HepG2 (cell line): ENCODE measurements around the gene NDRG3. TPM values are rescaled to one million over a fixed set of nuclear protein-coding genes. Genes with fewer than 3 reads are reported as not detected.
A peak's percentile ranks its signal among the peaks of the same experiment; 100 is the strongest.

ENCODE experiments used
- BRCA1 ChIP-seq: sonication (generic); formaldehyde crosslinking; IDR thresholded peaks from 2 replicates; pipeline ENCODE4 v1.4.0; 2020; ENCODE audit warnings: missing genetic modification reagents
- CBX2 ChIP-seq, 2 experiments: fragments of 200-600 bp in 1 of 2; sonication (generic); formaldehyde crosslinking in 1 of 2; IDR thresholded peaks; 2 replicates each; pipeline versions ENCODE4 v1.7.0 to v1.8.1; 2018 to 2022; ENCODE audit warnings: low read depth in 2 of 2, low read length in 1 of 2, mild to moderate bottlenecking in 1 of 2, missing genetic modification reagents in 1 of 2
- FOSL1 ChIP-seq: sonication (generic); formaldehyde crosslinking; IDR thresholded peaks from 2 replicates; pipeline ENCODE4 v1.9.0; 2021; ENCODE audit warnings: missing genetic modification reagents, borderline replicate concordance
- FOXJ3 ChIP-seq: sonication (generic); formaldehyde crosslinking; IDR thresholded peaks from 2 replicates; pipeline ENCODE4 v1.4.0; 2020; ENCODE audit warnings: missing genetic modification reagents, mild to moderate bottlenecking, borderline replicate concordance
- HCFC1 ChIP-seq: fragments of 150-350 bp; IDR thresholded peaks from 2 replicates; pipeline ENCODE4 v1.6.1; 2014; ENCODE audit warnings: low read depth, low read length
- ISL2 ChIP-seq: sonication (generic); formaldehyde crosslinking; IDR thresholded peaks from 2 replicates; pipeline ENCODE4 v1.5.0; 2020; ENCODE audit warnings: missing genetic modification reagents
- KDM5A ChIP-seq: fragments of 200-600 bp; sonication (generic); IDR thresholded peaks from 2 replicates; pipeline ENCODE4 v1.7.0; 2018; ENCODE audit warnings: antibody characterized with exemption, mild to moderate bottlenecking, low read length, borderline replicate concordance
- MLLT10 ChIP-seq: sonication (generic); formaldehyde crosslinking; IDR thresholded peaks from 2 replicates; pipeline ENCODE4 v1.4.0; 2020; ENCODE audit warnings: missing genetic modification reagents
- NBN ChIP-seq: fragments of 450-650 bp; conservative IDR thresholded peaks from 2 replicates; pipeline ENCODE4 v1.6.1; 2017
- NFKB2 ChIP-seq: sonication (generic); formaldehyde crosslinking; IDR thresholded peaks from 2 replicates; pipeline ENCODE4 v1.4.0; 2020; ENCODE audit warnings: missing genetic modification reagents, borderline replicate concordance
- PHB2 ChIP-seq: fragments of 450-650 bp; IDR thresholded peaks from 2 replicates; pipeline ENCODE4 v1.6.1; 2018; ENCODE audit not compliant: partially characterized antibody
- SIX1 ChIP-seq: sonication (generic); formaldehyde crosslinking; IDR thresholded peaks from 2 replicates; pipeline ENCODE4 v1.4.0; 2020; ENCODE audit warnings: missing genetic modification reagents, borderline replicate concordance
- SPEN ChIP-seq: sonication (generic); formaldehyde crosslinking; IDR thresholded peaks from 2 replicates; pipeline ENCODE4 v1.5.1; 2020; ENCODE audit warnings: low read depth, mild to moderate bottlenecking, missing genetic modification reagents
- ZBTB7B ChIP-seq: sonication (generic); formaldehyde crosslinking; IDR thresholded peaks from 2 replicates; pipeline ENCODE4 v1.4.0; 2020; ENCODE audit warnings: missing genetic modification reagents
- ZNF10 ChIP-seq: sonication (generic); formaldehyde crosslinking; IDR thresholded peaks from 2 replicates; pipeline ENCODE4 v1.4.0; 2020; ENCODE audit warnings: mild to moderate bottlenecking, low read depth, missing genetic modification reagents, borderline replicate concordance
- ZNF709 ChIP-seq: sonication (generic); formaldehyde crosslinking; IDR thresholded peaks from 2 replicates; pipeline ENCODE4 v1.5.0; 2020; ENCODE audit warnings: mild to moderate bottlenecking, missing genetic modification reagents
- ZNF737 ChIP-seq: sonication (generic); formaldehyde crosslinking; IDR thresholded peaks from 2 replicates; pipeline ENCODE4 v1.5.0; 2020; ENCODE audit warnings: missing genetic modification reagents, mild to moderate bottlenecking, borderline replicate concordance
- ZNF775 ChIP-seq: sonication (generic); formaldehyde crosslinking; IDR thresholded peaks from 2 replicates; pipeline ENCODE4 v1.4.0; 2020; ENCODE audit warnings: missing genetic modification reagents, mild to moderate bottlenecking, moderate library complexity, borderline replicate concordance
- polyA plus RNA-seq, 8 experiments: library from polyadenylated mRNA; depleted of rRNA in 3 of 8; stranded (reverse) in 7 of 8; unstranded in 1 of 8; fragments of >200 nt; fragmentation: Illumina TruSeq in 4 of 8; extraction: Trizol in 4 of 8; gene quantifications; 2 replicates each; pipeline versions ENCODE4 v1.2.1 to v1.2.3, GENCODE V29; 2011 to 2016; ENCODE audit warnings: low read depth in 4 of 8, missing spikeins in 1 of 8, mixed read lengths in 1 of 8; ENCODE audit not compliant: insufficient read depth in 1 of 8
- total RNA-seq, 5 experiments: library from RNA; depleted of rRNA; stranded (reverse); fragments of >200 nt; fragmentation: Illumina TruSeq; extraction: Trizol; gene quantifications; 2 replicates each; pipeline ENCODE4 v1.2.3, GENCODE V29; 2016; ENCODE audit warnings: low read depth in 1 of 5
- TF ChIP-seq, protein P1 (sequence below): sonication (generic); formaldehyde crosslinking; IDR thresholded peaks from 2 replicates; pipeline ENCODE4 v1.4.0; 2020; ENCODE audit warnings: missing genetic modification reagents
- TF ChIP-seq, protein P2 (sequence below): IDR thresholded peaks from 2 replicates; pipeline ENCODE4 v1.6.1; 2012; ENCODE audit warnings: inconsistent platforms
- TF ChIP-seq, protein P3 (sequence below): IDR thresholded peaks from 2 replicates; pipeline ENCODE4 v1.6.1; 2018; ENCODE audit warnings: missing genetic modification reagents
- TF ChIP-seq, protein P4 (sequence below): sonication (generic); formaldehyde crosslinking; IDR thresholded peaks from 2 replicates; pipeline ENCODE4 v1.4.0; 2020; ENCODE audit warnings: missing genetic modification reagents

The NDRG3 gene
- total and polyA plus RNA-seq, 2 of the 13 experiments (the other 11 are each of a cell fraction or from before 2014, with no cell fraction given): 36.0 to 40.5 TPM

DNA sequence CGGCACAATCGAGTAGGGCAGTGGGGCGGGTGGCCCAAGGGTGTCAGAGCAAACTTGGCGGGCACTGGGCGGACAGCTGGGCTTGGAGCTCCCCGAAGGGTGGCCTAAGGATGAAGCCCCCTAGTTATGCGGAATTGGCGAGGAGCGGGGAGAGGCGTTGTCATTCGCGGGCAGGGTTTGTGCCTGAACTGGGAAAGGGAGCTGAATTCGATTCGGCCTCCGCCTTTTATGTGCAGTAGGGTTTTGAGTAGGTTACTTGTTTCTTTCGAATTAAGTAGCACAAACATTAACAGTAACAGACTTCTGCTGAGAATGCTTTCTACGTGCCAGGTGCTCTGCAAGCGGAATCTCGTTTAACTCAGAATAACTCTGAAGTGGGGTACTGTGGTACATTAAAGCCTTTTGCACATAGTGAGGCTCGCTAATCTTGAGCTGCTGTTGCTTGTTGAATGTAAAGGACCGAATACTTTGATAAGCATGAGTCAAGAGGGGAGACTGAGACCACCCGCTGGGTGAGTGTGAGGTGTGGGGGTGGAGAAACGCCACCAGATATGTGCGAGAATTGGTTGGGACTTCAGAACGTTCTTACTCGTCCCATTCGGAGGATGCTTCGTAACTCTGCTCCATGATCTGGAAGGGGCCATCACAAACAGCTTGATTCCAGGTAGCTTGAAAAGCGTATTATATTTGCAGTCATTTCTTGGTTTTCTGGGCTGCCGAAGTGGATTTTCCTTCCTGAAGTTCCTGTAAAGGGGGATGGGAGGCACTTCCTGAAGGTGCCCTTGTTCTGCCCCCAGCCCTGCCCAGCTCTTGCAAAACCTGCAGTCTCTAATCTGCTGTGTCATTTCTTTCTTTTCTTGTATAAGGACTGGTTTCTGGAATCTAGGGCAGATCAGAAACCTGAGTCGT, 139.5 kb downstream of the NDRG3 start (continued):
- TF ChIP-seq SPEN (CRISPR knock-in tag): no peak
- TF ChIP-seq ZNF737: 0 out of 2 replicates have a peak, but pooled peaks have one; percentile 68
- TF ChIP-seq, protein P1, sequence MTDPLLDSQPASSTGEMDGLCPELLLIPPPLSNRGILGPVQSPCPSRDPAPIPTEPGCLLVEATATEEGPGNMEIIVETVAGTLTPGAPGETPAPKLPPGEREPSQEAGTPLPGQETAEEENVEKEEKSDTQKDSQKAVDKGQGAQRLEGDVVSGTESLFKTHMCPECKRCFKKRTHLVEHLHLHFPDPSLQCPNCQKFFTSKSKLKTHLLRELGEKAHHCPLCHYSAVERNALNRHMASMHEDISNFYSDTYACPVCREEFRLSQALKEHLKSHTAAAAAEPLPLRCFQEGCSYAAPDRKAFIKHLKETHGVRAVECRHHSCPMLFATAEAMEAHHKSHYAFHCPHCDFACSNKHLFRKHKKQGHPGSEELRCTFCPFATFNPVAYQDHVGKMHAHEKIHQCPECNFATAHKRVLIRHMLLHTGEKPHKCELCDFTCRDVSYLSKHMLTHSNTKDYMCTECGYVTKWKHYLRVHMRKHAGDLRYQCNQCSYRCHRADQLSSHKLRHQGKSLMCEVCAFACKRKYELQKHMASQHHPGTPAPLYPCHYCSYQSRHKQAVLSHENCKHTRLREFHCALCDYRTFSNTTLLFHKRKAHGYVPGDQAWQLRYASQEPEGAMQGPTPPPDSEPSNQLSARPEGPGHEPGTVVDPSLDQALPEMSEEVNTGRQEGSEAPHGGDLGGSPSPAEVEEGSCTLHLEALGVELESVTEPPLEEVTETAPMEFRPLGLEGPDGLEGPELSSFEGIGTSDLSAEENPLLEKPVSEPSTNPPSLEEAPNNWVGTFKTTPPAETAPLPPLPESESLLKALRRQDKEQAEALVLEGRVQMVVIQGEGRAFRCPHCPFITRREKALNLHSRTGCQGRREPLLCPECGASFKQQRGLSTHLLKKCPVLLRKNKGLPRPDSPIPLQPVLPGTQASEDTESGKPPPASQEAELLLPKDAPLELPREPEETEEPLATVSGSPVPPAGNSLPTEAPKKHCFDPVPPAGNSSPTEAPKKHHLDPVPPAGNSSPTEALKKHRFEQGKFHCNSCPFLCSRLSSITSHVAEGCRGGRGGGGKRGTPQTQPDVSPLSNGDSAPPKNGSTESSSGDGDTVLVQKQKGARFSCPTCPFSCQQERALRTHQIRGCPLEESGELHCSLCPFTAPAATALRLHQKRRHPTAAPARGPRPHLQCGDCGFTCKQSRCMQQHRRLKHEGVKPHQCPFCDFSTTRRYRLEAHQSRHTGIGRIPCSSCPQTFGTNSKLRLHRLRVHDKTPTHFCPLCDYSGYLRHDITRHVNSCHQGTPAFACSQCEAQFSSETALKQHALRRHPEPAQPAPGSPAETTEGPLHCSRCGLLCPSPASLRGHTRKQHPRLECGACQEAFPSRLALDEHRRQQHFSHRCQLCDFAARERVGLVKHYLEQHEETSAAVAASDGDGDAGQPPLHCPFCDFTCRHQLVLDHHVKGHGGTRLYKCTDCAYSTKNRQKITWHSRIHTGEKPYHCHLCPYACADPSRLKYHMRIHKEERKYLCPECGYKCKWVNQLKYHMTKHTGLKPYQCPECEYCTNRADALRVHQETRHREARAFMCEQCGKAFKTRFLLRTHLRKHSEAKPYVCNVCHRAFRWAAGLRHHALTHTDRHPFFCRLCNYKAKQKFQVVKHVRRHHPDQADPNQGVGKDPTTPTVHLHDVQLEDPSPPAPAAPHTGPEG (CRISPR knock-in tag): no peak
- TF ChIP-seq, protein P2, sequence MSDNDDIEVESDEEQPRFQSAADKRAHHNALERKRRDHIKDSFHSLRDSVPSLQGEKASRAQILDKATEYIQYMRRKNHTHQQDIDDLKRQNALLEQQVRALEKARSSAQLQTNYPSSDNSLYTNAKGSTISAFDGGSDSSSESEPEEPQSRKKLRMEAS: no peak
- TF ChIP-seq ISL2 (CRISPR knock-in tag): no peak
- no peak for TF ChIP-seq FOSL1 (CRISPR knock-in tag)
- TF ChIP-seq ZNF10 (CRISPR knock-in tag): no peak
- TF ChIP-seq ZBTB7B (CRISPR knock-in tag): no peak
- no peak for TF ChIP-seq FOXJ3
- no peak for TF ChIP-seq NFKB2 (CRISPR knock-in tag)
- TF ChIP-seq, protein P3, sequence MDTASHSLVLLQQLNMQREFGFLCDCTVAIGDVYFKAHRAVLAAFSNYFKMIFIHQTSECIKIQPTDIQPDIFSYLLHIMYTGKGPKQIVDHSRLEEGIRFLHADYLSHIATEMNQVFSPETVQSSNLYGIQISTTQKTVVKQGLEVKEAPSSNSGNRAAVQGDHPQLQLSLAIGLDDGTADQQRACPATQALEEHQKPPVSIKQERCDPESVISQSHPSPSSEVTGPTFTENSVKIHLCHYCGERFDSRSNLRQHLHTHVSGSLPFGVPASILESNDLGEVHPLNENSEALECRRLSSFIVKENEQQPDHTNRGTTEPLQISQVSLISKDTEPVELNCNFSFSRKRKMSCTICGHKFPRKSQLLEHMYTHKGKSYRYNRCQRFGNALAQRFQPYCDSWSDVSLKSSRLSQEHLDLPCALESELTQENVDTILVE (CRISPR knock-in tag): 0 out of 2 replicates have a peak, but pooled peaks have one; percentile 50
- TF ChIP-seq, protein P4, sequence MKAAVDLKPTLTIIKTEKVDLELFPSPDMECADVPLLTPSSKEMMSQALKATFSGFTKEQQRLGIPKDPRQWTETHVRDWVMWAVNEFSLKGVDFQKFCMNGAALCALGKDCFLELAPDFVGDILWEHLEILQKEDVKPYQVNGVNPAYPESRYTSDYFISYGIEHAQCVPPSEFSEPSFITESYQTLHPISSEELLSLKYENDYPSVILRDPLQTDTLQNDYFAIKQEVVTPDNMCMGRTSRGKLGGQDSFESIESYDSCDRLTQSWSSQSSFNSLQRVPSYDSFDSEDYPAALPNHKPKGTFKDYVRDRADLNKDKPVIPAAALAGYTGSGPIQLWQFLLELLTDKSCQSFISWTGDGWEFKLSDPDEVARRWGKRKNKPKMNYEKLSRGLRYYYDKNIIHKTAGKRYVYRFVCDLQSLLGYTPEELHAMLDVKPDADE: 0 out of 2 replicates have a peak, but pooled peaks have one; percentile 3
- TF ChIP-seq CBX2 (IDR thresholded peaks at IDR 0.05; ENCODE audit: low read depth, low read length): no peak
- TF ChIP-seq CBX2 (CRISPR knock-in tag; IDR thresholded peaks at IDR 0.05; ENCODE audit: low read depth): no peak
- no peak for TF ChIP-seq BRCA1 (CRISPR knock-in tag)
- no peak for TF ChIP-seq MLLT10
- no peak for TF ChIP-seq ZNF709 (CRISPR knock-in tag)
- TF ChIP-seq PHB2: no peak
- no peak for TF ChIP-seq KDM5A
- TF ChIP-seq SIX1 (CRISPR knock-in tag): no peak
- TF ChIP-seq NBN: no peak
- no peak for TF ChIP-seq HCFC1
- no peak for TF ChIP-seq ZNF775 (CRISPR knock-in tag)
